Fibroblast of lung (primary cell): Measurements from ENCODE around the gene PHF2. TPM values are rescaled to one million over a fixed set of nuclear protein-coding genes. Genes with fewer than 3 reads are reported as not detected.

Experiments
- DNase-seq, 2 donors: peaks; one replicate each; pipeline versions ENCODE4 v3.0.0 to v3.0.0-alpha.2; 2010; ENCODE audit warnings: low read depth in 2 of 2
- H2AFZ ChIP-seq: 2 replicates; pipeline ENCODE4 v1.5.1; 2012; ENCODE audit warnings: low read length, control low read depth, inconsistent platforms
- H3K27ac ChIP-seq: 2 replicates; pipeline ENCODE4 v1.5.1; 2011; ENCODE audit warnings: low read length, control low read depth; ENCODE audit not compliant: insufficient read depth
- H3K27me3 ChIP-seq: 2 replicates; pipeline ENCODE4 v1.5.1; 2011; ENCODE audit warnings: mild to moderate bottlenecking, low read length; ENCODE audit not compliant: control insufficient read depth, insufficient read depth
- H3K36me3 ChIP-seq: 2 replicates; pipeline ENCODE4 v1.5.1; 2011; ENCODE audit warnings: low read length; ENCODE audit not compliant: control insufficient read depth, insufficient read depth
- H3K4me1 ChIP-seq: 2 replicates; pipeline ENCODE4 v1.5.1; 2011; ENCODE audit warnings: low read length; ENCODE audit not compliant: control insufficient read depth, insufficient read depth; ENCODE audit errors: extremely low read depth
- H3K4me2 ChIP-seq: 2 replicates; pipeline ENCODE4 v1.5.1; 2011; ENCODE audit warnings: low read length, control low read depth; ENCODE audit not compliant: insufficient read depth; ENCODE audit errors: extremely low read depth
- H3K4me3 ChIP-seq, 4 experiments: fragments of 200-600 bp in 1 of 4; sonication (generic) in 1 of 4; replicated peaks in 1 of 4; 2 replicates each; pipeline ENCODE4 v1.5.1; 2011 to 2016; ENCODE audit warnings: low read length in 4 of 4, low read depth in 3 of 4, mild to moderate bottlenecking in 3 of 4, control low read depth in 2 of 4, inconsistent platforms in 1 of 4, mixed read lengths in 1 of 4; ENCODE audit not compliant: insufficient read depth in 1 of 4; ENCODE audit errors: control extremely low read depth in 1 of 4
- H3K79me2 ChIP-seq: 2 replicates; pipeline ENCODE4 v1.5.1; 2012; ENCODE audit warnings: mild to moderate bottlenecking, low read length, inconsistent platforms; ENCODE audit not compliant: control insufficient read depth, insufficient read depth
- H3K9ac ChIP-seq: 2 replicates; pipeline ENCODE4 v1.5.1; 2011; ENCODE audit warnings: mild to moderate bottlenecking, low read length, control low read depth; ENCODE audit not compliant: insufficient read depth
- H3K9me3 ChIP-seq: 2 replicates; pipeline ENCODE4 v1.5.1; 2012; ENCODE audit warnings: low read depth, low read length; ENCODE audit not compliant: control insufficient read depth, insufficient read depth
- H4K20me1 ChIP-seq: 2 replicates; pipeline ENCODE4 v1.5.1; 2011; ENCODE audit warnings: low read length; ENCODE audit not compliant: control insufficient read depth, insufficient read depth; ENCODE audit errors: extremely low read depth
- CTCF ChIP-seq, 2 donors: IDR thresholded peaks in 1 of 2; conservative IDR thresholded peaks in 1 of 2; 1 replicate in 1 of 2; 2 replicates in 1 of 2; pipeline ENCODE4 v1.5.1; 2011 to 2012; ENCODE audit warnings: low read length in 2 of 2, control low read depth in 1 of 2, inconsistent platforms in 1 of 2, low read depth in 1 of 2, mild to moderate bottlenecking in 1 of 2
- EZH2 ChIP-seq: IDR thresholded peaks from 2 replicates; pipeline ENCODE4 v1.5.1; 2012; ENCODE audit warnings: low read length, control low read depth, mild to moderate bottlenecking; ENCODE audit errors: missing control alignments
- polyA plus RNA-seq, 2 donors: library from polyadenylated mRNA; depleted of rRNA in 1 of 2; stranded (reverse) in 1 of 2; unstranded in 1 of 2; fragments of >200 nt; gene quantifications; 2 replicates each; pipeline ENCODE4 v1.2.1, GENCODE V29; 2011 to 2012; ENCODE audit warnings: missing spikeins in 1 of 2
- total RNA-seq: library from RNA; depleted of rRNA; stranded (reverse); fragments of >200 nt; gene quantifications from 2 replicates; pipeline ENCODE4 v1.2.1, GENCODE V29; 2014

PHF2 gene
- total and polyA plus RNA-seq, 2 donors (not counting 1 experiment from before 2014, with no cell fraction given): 9.2 to 13.4 TPM

- peaks cover 55% of the 10 kb centered on the region for H3K79me2 ChIP-seq
- no peaks in the 10 kb centered on the region for H4K20me1 ChIP-seq
These were observed 10.9 kb downstream of the PHF2 start for GRCh38 chr9:93587284-93587650.

GRCh38 chr9:93587651-93588347 lies 11.4 kb downstream of the PHF2 start:
- H3K4me3 ChIP-seq: no peak overlapping the region
- peaks cover 54% of the 10 kb centered on the region for H3K79me2 ChIP-seq
- TF ChIP-seq CTCF (conservative IDR thresholded peaks at IDR 0.05 in 1 of 2, IDR thresholded peaks at IDR 0.05 in 1 of 2; ENCODE audit: low read depth in 1 of 2, low read length in 2 of 2): peak in 1 of 2 donors; percentile 13
- no peak for TF ChIP-seq EZH2
- no peaks in the 10 kb centered on the region for H3K9me3 ChIP-seq
- H3K4me1 ChIP-seq: peaks cover 9% of the 10 kb centered on the region
- H3K9ac ChIP-seq: no peak overlapping the region
- H3K4me2 ChIP-seq: no peak overlapping the region
- H3K27me3 ChIP-seq: no peaks in the 10 kb centered on the region
- DNase-seq: no peak
- H3K27ac ChIP-seq: no peak overlapping the region
- H2AFZ ChIP-seq: no peak overlapping the region
- no peaks in the 10 kb centered on the region for H3K36me3 ChIP-seq
- H4K20me1 ChIP-seq: no peaks in the 10 kb centered on the region

More at GRCh38 chr9:93587284-93587650, 10.9 kb downstream of the PHF2 start:
- Histone ChIP-seq H3K27ac (no peak overlapping the region), H3K9me3 (no peaks in the 10 kb centered on the region), H3K4me3 (no peak overlapping the region), H3K9ac (no peak overlapping the region), H2AFZ (no peak overlapping the region), H3K36me3 (no peaks in the 10 kb centered on the region), H3K27me3 (no peaks in the 10 kb centered on the region), H3K4me1 (peaks cover 9% of the 10 kb centered on the region), H3K4me2 (no peak overlapping the region)
- TF ChIP-seq EZH2: no peak
- TF ChIP-seq CTCF (conservative IDR thresholded peaks at IDR 0.05 in 1 of 2, IDR thresholded peaks at IDR 0.05 in 1 of 2; ENCODE audit: low read depth in 1 of 2, low read length in 2 of 2): no peak
- DNase-seq: no peak

- no peak overlapping the region for H3K4me3 ChIP-seq
- no peak overlapping the region for H3K4me2 ChIP-seq
- peak in 1 of 2 donors; percentile 32 for DNase-seq
- peaks cover 51% of the 10 kb centered on the region for H3K79me2 ChIP-seq
- H3K9me3 ChIP-seq: no peaks in the 10 kb centered on the region
- H3K36me3 ChIP-seq: no peaks in the 10 kb centered on the region
- no peak overlapping the region for H2AFZ ChIP-seq
- no peaks in the 10 kb centered on the region for H4K20me1 ChIP-seq
- no peak overlapping the region for H3K9ac ChIP-seq
- no peak overlapping the region for H3K27ac ChIP-seq
- peaks cover 9% of the 10 kb centered on the region for H3K4me1 ChIP-seq
- H3K27me3 ChIP-seq: no peaks in the 10 kb centered on the region
- TF ChIP-seq EZH2 (no peak), CTCF (conservative IDR thresholded peaks at IDR 0.05 in 1 of 2, IDR thresholded peaks at IDR 0.05 in 1 of 2; ENCODE audit: low read depth in 1 of 2, low read length in 2 of 2) (no peak)
These were observed 12.5 kb downstream of the PHF2 start for GRCh38 chr9:93588641-93589609.
